SU-DHL-6 (cell line): ENCODE data around the gene CST9.

Source experiments
- H2AFZ ChIP-seq: fragments of 200-600 bp; sonication (generic); 2 replicates; pipeline ENCODE4 v1.6.1; 2014; ENCODE audit warnings: low read depth, mild to moderate bottlenecking, moderate library complexity, mixed read lengths, antibody characterized with exemption, low read length; ENCODE audit not compliant: severe bottlenecking
- H3F3A ChIP-seq: fragments of 200-600 bp; shearing (Covaris generic); 2 replicates; pipeline ENCODE4 v1.6.0; 2016; ENCODE audit warnings: antibody characterized with exemption, mild to moderate bottlenecking; ENCODE audit not compliant: insufficient read depth
- H3K27ac ChIP-seq: fragments of 200-600 bp; sonication (generic); 2 replicates; pipeline ENCODE4 v1.5.1; 2016; ENCODE audit warnings: low read depth, mild to moderate bottlenecking, low read length, moderate library complexity, mixed read lengths
- H3K27me3 ChIP-seq: fragments of 200-600 bp; sonication (generic), shearing (Covaris generic); 2 replicates; pipeline ENCODE4 v1.6.0; 2014; ENCODE audit warnings: mild to moderate bottlenecking, low read length
- H3K36me3 ChIP-seq: fragments of 200-600 bp; sonication (generic); 2 replicates; pipeline ENCODE4 v1.6.1; 2014; ENCODE audit warnings: mild to moderate bottlenecking, low read length, mixed read lengths
- H3K4me2 ChIP-seq: fragments of 300-600, 200-600 bp; shearing (Covaris generic), sonication (generic); 2 replicates; pipeline ENCODE4 v1.6.0; 2014; ENCODE audit warnings: low read length, low read depth, mild to moderate bottlenecking; ENCODE audit not compliant: poor library complexity, severe bottlenecking
- H3K4me3 ChIP-seq: fragments of 200-600 bp; sonication (generic); 2 replicates; pipeline ENCODE4 v1.5.1; 2014; ENCODE audit warnings: antibody characterized with exemption, low read length, mild to moderate bottlenecking, mixed read lengths; ENCODE audit not compliant: insufficient read depth, poor library complexity, severe bottlenecking
- H3K79me2 ChIP-seq: fragments of 200-600 bp; sonication (generic); 2 replicates; pipeline ENCODE4 v1.6.1; 2014; ENCODE audit warnings: mild to moderate bottlenecking, low read length, moderate library complexity; ENCODE audit not compliant: insufficient read depth
- H3K9ac ChIP-seq: fragments of 200-600 bp; sonication (generic); 2 replicates; pipeline ENCODE4 v1.7.0; 2014; ENCODE audit warnings: mild to moderate bottlenecking, low read length
- H3K9me2 ChIP-seq: fragments of 200-600 bp; sonication (generic); replicated peaks from 2 replicates; pipeline ENCODE4 v1.6.1; 2014; ENCODE audit warnings: low read length; ENCODE audit not compliant: insufficient read depth
- H3K9me3 ChIP-seq: fragments of 200-600 bp; sonication (generic); 2 replicates; pipeline ENCODE4 v1.6.1; 2014; ENCODE audit warnings: low read length, mixed read lengths; ENCODE audit not compliant: insufficient read depth
- H4K20me1 ChIP-seq: fragments of 200-600 bp; sonication (generic); 2 replicates; pipeline ENCODE4 v1.6.1; 2014; ENCODE audit warnings: low read depth, mild to moderate bottlenecking, antibody characterized with exemption, low read length, moderate library complexity, mixed read lengths
- CTCF ChIP-seq: fragments of 200-600 bp; sonication (generic); IDR thresholded peaks from one replicate; pipeline ENCODE4 v1.5.1; 2017; ENCODE audit warnings: antibody characterized with exemption, mild to moderate bottlenecking, low read length, moderate library complexity; ENCODE audit not compliant: insufficient read depth, poor library complexity, severe bottlenecking
- EZH2phosphoT487 ChIP-seq: fragments of 200-600 bp; sonication (generic), shearing (Covaris generic); conservative IDR thresholded peaks from 2 replicates; pipeline ENCODE4 v1.6.1; 2018; ENCODE audit warnings: mild to moderate bottlenecking, antibody characterized with exemption, low read length, moderate library complexity, mixed read lengths

The CST9 gene

GRCh38 chr20:23595941-23596340 is 9.8 kb downstream of the CST9 start:
- Histone ChIP-seq H3K27ac (no peak overlapping the region), H3K4me3 (no peak overlapping the region), H3K9me3 (no peaks in the 10 kb centered on the region), H3K27me3 (no peaks in the 10 kb centered on the region), H2AFZ (no peak overlapping the region), H3K9ac (no peak overlapping the region), H3K9me2 (no peaks in the 10 kb centered on the region), H3K4me2 (no peak overlapping the region), H3K79me2 (no peaks in the 10 kb centered on the region), H3F3A (no peaks in the 10 kb centered on the region), H4K20me1 (no peaks in the 10 kb centered on the region), H3K36me3 (no peaks in the 10 kb centered on the region)
- TF ChIP-seq EZH2phosphoT487, result no peak

- no peaks in the 10 kb centered on the region for H3F3A ChIP-seq
These were observed 17.0 kb downstream of the CST9 start for GRCh38 chr20:23588434-23589403.

GRCh38 chr20:23587631-23588030 is 18.1 kb downstream of the CST9 start:
- Histone ChIP-seq H3K9me3 (no peaks in the 10 kb centered on the region), H2AFZ (no peak overlapping the region), H3K9me2 (no peaks in the 10 kb centered on the region), H3K27ac (no peak overlapping the region), H3K4me2 (no peak overlapping the region), H3K79me2 (no peaks in the 10 kb centered on the region), H4K20me1 (no peaks in the 10 kb centered on the region), H3K27me3 (no peaks in the 10 kb centered on the region), H3K36me3 (no peaks in the 10 kb centered on the region), H3F3A (no peaks in the 10 kb centered on the region), H3K9ac (no peak overlapping the region), H3K4me3 (no peak overlapping the region)
- TF ChIP-seq CTCF (no peak), EZH2phosphoT487 (no peak)

More at GRCh38 chr20:23588434-23589403, 17.0 kb downstream of the CST9 start:
- no peak overlapping the region for H3K9ac ChIP-seq
- H4K20me1 ChIP-seq, result no peaks in the 10 kb centered on the region
- no peaks in the 10 kb centered on the region for H3K9me2 ChIP-seq
- H3K27me3 ChIP-seq, result no peaks in the 10 kb centered on the region
- no peak overlapping the region for H3K4me2 ChIP-seq
- H3K27ac ChIP-seq, result no peak overlapping the region
- TF ChIP-seq EZH2phosphoT487, result no peak
- no peak for TF ChIP-seq CTCF
- H3K9me3 ChIP-seq, result no peaks in the 10 kb centered on the region
- H2AFZ ChIP-seq, result no peak overlapping the region
- no peaks in the 10 kb centered on the region for H3K36me3 ChIP-seq
- no peak overlapping the region for H3K4me3 ChIP-seq
- no peaks in the 10 kb centered on the region for H3K79me2 ChIP-seq
